Activated CD8-positive, alpha-beta memory T cell treated with anti-CD3 and anti-CD28 coated beads for 24 hours (primary cell): ENCODE measurements around the gene BASP1.
"Not testable (repeated sequence)": the region's sequence is repeated elsewhere in the genome, so short reads cannot be mapped to it uniquely, and the experiment has no call there.

Source experiments
- DNase-seq: peaks from one replicate; pipeline ENCODE4 v3.0.0-alpha.2; 2020

The BASP1 gene

GRCh38 chr5:17292434-17293015, 75.1 kb downstream of the BASP1 start:
- DNase-seq = no peak

- no peak for DNase-seq
These were observed 77.3 kb downstream of the BASP1 start for GRCh38 chr5:17294639-17295311.

- no peak for DNase-seq
These were observed 78.2 kb downstream of the BASP1 start for GRCh38 chr5:17295671-17296070.

- DNase-seq = no peak
These were observed 84.7 kb downstream of the BASP1 start for GRCh38 chr5:17302106-17302505.

GRCh38 chr5:17302604-17303003, 85.2 kb downstream of the BASP1 start:
- DNase-seq = no peak

GRCh38 chr5:17304282-17304681, 86.9 kb downstream of the BASP1 start:
- DNase-seq = no peak

- DNase-seq = no peak
These were observed 87.6 kb downstream of the BASP1 start for GRCh38 chr5:17305017-17305416.

- no peak for DNase-seq
These were observed 88.7 kb downstream of the BASP1 start for GRCh38 chr5:17305964-17306725.

GRCh38 chr5:17306726-17307091, 89.3 kb downstream of the BASP1 start:
- no peak for DNase-seq

GRCh38 chr5:17307440-17307839, 90.0 kb downstream of the BASP1 start:
- DNase-seq = not testable (repeated sequence)

GRCh38 chr5:17308326-17309065, 91.1 kb downstream of the BASP1 start:
- DNase-seq = no peak

- DNase-seq = no peak
These were observed 92.0 kb downstream of the BASP1 start for GRCh38 chr5:17309462-17309861.

GRCh38 chr5:17310502-17310901, 93.1 kb downstream of the BASP1 start:
- not testable (repeated sequence) for DNase-seq

- DNase-seq = not testable (repeated sequence)
These were observed 94.4 kb downstream of the BASP1 start for GRCh38 chr5:17311811-17312210.

GRCh38 chr5:17312358-17312757, 94.9 kb downstream of the BASP1 start:
- no peak for DNase-seq

GRCh38 chr5:17314907-17315471, 97.6 kb downstream of the BASP1 start:
- no peak for DNase-seq

- no peak for DNase-seq
These were observed 98.3 kb downstream of the BASP1 start for GRCh38 chr5:17315710-17316221.

- DNase-seq = no peak
These were observed 99.6 kb downstream of the BASP1 start for GRCh38 chr5:17316970-17317459.

GRCh38 chr5:17317473-17317872, 100.0 kb downstream of the BASP1 start:
- DNase-seq = no peak

- DNase-seq = not testable (repeated sequence)
These were observed 101.7 kb downstream of the BASP1 start for GRCh38 chr5:17319095-17319494.

- DNase-seq = no peak
These were observed 108.6 kb downstream of the BASP1 start for GRCh38 chr5:17325770-17326599.
